Cerebellar cortex (tissue), 1 donor: ENCODE results near the gene ZNF207.
"Not testable (repeated sequence)": the region's sequence is repeated elsewhere in the genome, so short reads cannot be mapped to it uniquely, and the experiment has no call there.

ENCODE experiments used
- DNase-seq: peaks from one replicate; pipeline ENCODE4 v3.0.0-alpha.2; 2015; ENCODE audit warnings: low spot score

ZNF207 gene

DNA sequence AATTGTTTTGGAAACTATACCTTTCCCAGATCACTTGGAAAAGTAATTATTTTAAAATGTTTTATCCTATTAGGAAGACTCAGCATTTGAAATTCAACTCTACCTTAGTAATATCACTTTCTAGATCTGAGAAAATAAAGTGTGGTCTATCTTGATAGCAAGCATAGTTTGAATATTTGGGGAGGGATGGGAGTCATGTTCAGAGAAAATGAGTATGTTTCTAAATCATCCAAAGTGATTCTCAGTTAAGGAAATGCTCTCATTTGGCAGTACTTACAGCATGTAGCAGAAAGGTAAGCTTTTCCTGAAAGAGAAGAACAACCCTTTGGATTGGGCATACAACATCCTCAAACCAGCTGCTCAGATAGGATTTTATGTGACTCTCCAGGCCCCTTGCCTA lies 14.9 kb upstream of the ZNF207 start:
- DNase-seq: no peak

DNA sequence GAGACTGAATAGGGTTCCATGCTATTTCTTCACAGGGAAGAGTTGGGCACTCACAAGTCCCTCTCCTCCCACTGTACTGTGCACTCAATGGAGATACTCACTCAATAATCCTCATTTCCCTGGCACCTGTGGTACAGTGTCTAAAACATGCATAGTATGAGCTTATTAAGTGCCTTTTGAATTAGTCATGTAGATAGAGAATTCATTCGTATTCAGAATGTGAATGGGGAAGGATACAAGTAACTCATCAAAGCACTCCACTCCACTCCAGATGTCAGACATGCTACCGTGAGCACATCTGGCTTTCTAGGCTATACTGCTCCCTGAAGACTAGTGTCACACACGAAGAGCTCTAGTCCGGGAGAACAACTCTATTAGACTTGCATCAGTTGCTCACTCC lies 14.3 kb upstream of the ZNF207 start:
- no peak for DNase-seq

DNA sequence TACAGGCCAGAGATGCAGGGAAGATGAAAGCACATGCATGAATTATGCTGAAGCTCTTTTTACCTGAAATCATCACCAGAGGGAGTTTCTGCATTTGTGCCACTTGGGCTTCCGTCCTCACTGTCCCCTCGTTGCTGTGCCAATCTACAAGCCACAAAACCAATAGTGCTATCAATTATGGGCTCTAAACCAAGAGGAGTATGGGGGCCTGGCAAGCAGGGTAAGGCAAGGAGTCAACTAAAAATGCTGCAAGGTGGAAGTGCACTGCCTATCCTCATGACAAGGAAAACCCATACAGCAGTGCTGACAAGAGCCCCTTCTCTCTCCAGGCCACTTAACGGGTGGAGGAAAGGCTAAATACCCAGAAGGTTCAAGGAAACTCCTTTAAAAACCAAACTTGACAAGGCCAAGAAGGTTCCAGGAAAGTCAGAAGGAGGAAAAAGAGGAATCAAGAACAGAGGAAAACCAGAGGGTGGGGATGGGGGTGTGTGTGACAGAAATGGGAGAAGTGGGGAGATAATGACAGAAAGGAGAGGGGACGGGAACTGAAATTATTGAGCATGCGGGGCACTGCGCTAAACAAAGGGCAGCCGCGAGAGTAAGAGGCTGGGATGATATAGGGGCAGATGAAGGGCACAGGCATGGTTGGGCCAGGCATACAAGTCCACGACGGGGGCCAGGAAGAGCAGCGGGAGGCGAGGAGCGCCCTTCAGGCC lies 8.7 kb upstream of the ZNF207 start:
- peak; percentile 35 for DNase-seq

DNA sequence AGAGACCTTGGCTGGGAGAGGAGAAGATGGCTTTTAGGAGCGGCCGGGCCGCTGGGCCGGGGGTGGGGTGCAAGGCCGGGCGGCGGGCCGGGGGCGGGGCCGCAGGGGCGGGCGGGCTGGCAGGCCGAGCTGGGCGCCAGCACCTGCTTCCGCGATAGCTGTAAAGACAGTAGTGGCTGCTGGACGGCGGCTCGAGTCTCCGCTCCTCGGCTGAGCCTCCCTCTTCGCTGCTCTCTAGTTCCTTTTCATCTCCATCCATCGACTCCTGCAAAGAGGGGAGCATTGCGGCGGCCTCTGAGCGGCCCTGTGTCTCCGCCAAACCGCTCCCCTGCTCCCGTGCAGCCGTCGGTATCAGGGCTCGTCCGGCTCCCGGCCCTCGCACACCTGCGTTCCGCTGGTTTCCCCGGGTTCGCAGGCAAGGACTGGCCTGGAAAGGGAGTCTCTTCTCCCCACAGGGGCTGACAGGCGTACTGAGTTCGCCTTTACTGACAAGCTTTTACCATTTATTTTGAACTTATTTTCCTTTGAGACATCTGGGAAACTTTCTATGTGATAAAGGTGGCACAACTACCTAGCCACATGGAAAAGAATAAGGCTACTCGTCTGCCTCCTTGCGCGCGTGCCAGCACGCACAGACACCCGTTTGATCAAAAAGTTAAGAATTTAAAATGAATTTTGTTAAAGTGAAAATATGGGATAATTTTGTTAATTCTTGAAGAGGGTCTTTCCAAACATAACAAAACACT lies 7.9 kb upstream of the ZNF207 start, which contains the start of gene C17orf75:
Gene C17orf75, minus strand, starts transcription at position 317 of the 746 bp plus-strand sequence. Its CDS starts 34 bp downstream, at position 283.
- DNase-seq: peak; percentile 83

DNA sequence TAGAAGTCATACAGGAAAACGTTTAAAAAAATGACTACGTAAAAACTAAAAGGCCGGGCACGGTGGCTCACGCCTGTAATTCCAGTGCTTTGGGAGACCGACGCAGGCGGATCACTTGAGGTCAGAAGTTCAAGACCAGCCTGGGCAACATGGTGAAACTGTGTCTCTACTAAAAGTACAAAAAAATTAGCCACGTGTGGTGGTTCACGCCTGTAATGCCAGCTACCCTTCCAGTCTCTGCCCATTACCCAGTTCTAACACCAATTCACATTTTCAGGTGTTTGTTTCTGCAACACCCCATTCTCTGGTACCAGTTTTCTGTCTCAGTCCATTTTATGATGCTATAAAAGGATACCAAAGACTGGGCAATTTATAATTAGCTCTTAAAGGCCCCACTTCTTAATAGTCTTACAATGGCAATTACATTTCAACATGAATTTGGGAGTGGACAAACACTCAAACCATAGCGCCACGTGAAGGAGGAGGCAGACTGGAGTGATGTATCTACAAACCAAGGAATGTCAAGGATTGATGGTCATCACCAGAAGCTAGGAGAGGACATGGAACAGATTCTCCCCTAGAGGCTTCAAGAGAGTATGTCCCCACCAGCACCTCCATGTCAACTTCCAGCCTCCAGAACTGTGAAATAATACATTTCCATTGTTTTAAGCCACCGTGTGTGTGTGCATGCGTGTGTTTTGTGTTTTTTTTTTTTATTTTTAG lies 7.2 kb upstream of the ZNF207 start:
- DNase-seq: no peak

DNA sequence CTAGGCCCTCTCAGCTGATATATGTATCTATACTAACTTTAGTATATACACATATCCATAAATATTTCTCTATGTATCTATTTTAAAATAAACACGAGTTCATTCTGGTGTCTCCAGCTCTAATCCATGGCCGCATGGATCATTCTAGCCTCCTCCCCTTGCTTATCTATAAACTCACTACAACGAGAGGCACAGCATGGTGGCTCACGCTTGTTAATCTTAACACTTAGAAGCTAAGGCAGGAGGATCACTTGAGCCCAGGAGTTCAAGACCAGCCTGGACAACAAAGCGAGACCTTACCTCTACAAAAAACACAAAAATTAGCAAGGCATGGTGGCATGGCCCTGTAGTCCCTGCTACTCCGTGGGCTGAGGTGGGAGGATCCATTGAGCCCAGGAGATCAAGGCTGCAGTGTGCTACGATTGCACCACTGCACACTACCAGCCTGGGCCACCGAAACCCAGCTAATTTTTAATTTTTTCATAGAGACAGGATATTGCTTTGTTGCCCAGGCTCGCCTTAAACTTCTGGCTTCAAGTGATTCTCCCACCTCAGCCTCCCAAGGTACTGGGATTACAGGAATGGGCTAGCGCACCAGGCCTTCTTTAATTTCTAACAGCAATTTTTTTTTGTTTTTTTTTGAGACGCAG lies 3.9 kb upstream of the ZNF207 start:
- no peak for DNase-seq

DNA sequence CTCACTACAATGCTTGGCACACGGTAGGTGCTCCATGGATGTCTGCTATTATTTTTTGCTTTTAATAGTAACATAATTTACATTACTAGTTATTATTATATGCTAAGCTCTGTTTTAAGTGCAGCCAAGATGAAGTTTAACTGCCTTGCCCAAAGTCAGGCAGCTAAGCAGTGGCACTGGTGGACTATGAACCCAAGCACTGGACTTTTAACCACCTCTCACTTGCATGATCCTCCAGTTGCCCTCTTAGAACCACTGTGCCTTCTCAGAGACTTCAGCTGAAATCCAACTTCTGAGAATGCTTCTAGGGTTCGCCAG lies 1.5 kb upstream of the ZNF207 start:
- DNase-seq: no peak

DNA sequence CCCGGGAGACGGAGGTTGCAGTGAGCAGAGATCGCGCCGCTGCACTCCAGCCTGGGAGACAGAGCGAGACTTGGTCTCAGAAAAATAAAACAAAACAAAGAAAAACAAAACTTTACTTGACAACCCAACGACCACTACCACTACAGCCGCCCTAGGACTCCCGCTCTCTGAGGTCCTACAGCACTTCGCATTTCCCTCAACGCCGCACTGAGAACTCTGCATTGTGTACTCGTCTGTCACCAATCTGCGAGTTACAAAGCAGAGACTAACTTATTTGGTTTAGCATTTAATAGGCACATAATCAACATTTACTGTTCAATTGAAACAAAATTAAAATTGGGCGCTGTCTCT lies 479 bp upstream of the ZNF207 start:
- DNase-seq: peak; percentile 41

DNA sequence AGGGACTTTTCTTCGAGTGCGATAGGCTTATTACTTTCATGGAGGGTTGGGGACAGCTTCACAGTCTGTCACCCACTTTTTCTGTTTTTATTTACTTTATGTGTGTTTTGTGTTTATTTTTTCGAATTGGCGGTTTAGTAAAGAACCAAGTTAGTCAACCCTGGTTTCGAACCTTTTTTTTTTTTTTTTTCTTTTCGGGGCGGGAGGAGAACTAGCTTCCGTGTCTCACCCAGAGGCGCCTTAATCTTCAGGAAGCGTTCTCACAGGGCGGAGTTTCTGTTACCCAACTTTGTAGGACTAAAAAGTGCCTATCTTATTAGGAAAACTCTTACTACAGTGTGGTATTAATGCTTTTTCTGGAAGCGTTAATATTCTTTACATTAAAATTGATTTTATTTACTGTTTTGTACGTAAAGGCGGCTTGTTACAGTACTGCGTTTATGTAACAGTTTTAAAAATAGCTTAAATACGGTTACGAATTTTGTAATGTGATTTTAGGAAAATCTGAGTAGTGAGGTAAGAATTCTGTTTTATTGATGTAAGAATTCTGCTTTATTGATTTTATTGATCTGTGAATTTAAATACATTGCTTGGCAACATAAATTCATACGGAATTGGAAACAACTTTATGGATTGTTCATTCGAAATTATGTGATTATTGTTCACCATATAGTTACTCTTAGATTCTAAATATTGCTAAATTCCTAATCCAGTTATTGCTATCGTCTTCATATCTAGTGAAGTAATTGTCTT lies 885 bp downstream of the ZNF207 start:
- peak; percentile 45 for DNase-seq

DNA sequence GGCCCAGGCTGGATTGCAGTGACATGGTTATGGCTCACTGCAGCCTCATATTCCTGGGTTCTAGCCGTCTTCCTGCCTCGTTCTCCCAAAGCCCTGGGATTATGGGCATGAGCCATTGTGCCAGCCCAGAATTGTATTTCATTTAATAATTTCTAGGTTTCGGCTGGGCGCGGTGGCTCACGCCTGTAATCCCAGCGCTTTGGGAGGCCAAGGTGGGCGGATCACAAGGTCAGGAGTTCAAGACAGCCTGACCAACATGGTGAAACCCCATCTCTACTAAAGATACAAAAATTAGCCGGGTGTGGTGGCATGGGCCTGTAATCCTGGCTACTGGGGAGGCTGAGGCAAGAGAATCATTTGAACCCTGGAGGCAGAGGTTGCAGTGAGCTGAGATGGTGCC lies 2.8 kb downstream of the ZNF207 start:
- DNase-seq: not testable (repeated sequence)

DNA sequence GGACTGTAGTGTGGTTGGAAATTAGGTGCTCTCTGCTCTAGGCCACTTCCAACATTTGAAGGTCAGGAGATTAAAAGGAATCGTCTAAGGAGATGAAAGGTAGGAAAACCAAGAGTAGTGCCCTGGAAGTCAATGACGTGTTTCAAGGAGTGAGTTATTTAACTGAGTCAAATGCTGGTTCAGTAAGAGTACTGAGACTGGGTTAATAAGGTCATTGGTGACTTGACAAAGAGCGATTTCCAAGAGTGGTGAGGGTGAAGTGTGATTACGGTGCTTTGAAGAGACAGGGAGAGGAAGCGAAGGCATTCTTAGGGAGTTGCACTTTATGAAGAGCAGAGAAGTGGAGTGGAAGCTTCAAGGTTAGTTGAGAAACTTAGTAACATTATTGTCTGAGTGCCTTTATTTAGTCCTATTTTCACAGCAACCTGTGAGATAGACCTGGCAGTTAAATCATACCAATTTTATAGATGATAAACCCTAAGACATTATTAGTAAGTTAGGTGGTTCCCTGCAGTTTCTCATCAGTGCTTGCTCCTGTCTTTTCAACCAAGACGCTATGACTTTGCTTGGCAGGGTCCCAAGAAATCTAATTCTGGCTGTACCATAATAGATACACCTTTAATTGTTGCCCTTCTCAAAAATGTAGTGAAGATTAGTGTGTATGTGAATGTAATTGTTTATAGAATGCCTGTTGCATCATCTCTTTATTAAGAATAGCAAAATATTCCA lies 5.9 kb downstream of the ZNF207 start:
- DNase-seq: peak; percentile 24

DNA sequence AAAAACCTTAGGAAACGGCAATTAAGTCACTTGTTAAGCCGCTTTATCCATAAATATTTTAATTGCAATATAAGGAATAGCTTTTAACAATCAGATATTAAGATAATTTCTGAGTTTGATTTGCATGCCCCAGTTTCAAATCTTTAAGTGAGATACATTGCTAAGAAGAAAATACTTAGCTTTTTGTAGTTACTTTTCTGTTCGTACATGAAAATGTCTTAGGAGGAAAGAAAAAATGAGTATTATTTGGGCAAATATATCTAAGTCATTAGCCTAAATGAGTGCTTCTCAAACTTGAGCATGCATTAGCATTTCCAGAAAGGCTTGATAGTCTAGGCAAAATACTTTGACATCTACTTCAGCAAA lies 6.4 kb downstream of the ZNF207 start:
- no peak for DNase-seq

DNA sequence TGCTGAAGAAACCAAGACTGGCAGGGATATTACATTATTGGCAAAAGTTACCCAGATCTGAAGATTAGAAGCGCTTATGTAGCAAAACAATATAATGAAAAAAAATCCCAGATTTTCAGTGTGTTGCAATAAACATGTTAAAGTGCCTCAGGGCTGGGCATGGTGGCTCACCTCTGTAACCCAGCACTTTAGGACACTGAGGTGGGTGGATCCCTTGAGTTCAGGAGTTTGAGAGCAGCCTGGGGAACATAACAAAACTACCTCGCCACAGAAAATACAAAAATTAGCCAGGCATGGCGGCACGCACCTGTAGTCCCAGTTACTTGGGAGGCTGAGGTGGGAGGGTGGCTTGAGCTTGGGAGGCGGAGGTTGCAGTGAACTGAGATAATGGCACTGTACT lies 6.8 kb downstream of the ZNF207 start:
- no peak for DNase-seq

DNA sequence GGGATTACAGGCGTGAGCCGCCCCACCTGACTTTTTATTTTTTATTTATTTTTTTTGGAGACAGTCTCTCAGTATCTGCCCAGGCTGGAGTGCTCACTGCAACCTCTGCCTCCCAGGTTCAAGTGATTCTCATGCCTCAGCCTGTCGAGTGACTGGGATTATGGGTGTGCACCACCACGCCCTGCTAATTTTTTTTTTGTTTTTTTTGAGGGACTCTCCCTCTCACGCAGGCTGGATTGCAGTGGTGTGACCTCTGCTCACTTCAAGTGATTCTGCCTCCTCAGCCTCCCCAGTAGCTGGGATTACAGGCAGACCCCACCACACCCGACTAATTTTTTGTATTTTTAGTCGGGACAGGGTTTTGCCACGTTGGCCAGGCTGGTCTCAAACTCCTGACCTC lies 7.7 kb downstream of the ZNF207 start:
- no peak for DNase-seq

DNA sequence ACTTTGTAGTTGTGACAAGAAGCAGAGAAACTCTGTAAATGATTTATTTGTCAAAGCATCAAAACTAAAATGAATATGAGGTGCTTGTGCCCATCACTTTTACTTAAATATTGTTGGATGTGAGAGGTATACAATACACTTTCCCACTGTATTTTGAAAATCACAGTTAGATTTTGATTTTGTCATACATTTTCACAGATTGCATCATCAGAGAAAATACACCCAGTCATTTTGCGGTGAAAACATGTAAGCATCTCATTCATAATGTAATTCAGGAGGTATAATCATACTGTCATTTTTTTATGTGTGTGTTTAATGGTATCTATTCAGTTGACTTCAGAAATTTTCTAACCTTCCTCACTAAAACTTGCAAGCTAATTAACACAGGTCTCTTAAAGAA lies 11.3 kb downstream of the ZNF207 start:
- no peak for DNase-seq

DNA sequence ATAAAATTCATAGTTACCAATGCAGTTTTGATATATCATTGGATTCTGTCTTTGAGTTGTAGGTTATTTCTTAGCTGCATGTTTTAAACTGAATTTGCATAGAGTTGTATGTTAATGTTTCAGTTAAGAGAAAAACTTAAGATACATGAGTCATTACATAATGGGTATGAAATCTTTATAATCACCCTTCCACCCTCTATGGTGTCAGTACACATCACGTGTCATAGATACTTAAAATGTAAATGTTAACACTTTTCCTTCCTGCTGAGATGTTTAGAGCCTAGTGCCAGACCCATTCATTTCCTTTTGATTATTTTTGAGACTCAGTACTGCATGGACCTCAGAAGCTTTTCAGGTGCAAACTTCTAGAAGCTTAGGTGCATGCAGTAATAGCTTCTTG lies 20.5 kb downstream of the ZNF207 start:
- DNase-seq: no peak

DNA sequence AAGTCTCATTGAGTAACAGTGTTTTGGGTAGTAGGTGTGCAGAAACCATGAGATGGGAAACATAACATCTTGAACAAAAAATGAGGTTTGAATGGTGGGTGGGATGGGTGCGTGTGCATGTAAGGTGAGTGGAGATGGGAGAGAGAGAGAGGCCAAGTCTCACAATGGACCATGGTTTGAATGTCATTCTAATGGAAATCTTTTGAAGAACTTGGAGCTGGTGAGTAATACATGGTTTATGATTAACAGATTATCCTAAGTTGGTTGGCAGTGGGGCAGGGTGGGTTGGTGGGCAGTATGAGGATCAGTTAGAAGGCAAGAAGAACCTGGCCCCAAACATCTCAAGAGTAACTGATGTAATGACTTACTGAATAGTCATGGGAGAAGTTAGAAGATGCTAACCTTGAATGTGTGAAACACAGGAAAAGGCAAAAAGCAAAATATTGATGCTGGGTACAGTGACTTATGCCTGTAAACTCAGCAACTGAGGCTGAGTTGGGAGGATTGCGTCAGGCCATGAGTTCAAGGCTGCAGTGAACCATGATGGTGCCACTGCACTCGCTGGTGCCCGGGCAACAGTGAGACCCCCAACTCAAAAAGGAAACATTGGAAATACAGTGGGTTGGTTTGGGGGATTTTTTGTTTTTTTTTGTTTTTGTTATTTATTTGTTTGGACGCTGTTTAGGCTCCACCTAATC lies 32.7 kb downstream of the ZNF207 start:
- DNase-seq: no peak

DNA sequence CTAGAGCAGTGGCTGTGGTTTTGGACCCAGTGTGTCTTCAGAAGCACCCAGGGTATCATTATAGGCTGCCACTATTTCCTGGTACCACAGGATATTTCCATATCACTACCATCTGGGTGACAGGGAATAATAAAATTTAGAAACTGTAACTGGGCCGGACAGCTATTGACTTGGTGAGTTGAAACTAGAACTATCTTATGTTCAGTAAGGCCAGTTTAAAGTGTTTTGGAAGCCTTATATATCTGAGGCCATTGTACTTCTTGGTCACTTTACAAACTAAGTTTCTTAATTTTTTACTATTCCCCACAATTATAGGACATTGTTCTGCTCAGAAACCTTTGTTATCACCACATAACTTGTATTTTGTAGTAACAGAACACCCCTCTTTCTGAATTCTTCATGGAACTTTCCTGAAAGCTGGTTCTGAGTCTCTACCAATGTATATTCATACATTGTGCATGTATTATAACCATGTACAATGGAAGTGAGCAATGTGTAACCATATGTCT lies 34.0 kb downstream of the ZNF207 start:
- no peak for DNase-seq

DNA sequence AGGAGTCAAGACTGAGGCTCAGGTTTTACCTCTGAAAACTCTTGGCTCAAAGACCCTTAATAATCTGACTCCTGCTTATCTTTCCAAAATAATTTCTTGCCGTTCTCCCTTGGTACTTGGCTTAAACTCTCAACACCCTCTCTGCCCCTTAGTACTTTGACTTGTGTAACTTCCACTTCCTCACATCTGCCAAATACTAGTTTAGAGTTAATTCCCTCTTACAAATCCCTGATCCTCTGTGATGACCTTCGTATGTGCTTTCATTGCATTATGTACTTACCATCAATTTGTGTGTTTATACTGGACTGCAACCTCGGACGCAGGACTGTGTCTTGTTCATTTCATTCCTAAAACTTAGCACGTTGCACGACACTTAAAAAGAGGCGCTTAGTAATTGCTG lies 35.2 kb downstream of the ZNF207 start:
- no peak for DNase-seq

DNA sequence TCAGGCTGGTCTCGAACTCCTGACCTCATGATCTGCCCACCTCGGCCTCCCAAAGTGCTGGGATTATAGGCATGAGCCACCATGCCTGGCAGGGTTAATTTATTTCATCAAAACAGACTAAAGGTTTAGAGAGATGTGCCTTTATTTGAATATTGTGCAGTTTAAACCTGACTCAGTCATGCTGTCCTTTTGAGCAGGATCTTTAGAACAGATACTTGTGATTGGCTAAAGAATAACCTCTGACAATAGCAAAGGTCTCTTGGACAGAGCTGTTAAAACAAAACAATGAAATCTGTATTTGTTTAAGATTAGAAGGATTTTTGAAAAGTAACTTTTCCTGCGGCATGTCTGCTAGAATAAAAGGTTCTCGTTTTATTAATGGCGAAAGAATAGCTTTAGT lies 36.0 kb downstream of the ZNF207 start:
- no peak for DNase-seq

DNA sequence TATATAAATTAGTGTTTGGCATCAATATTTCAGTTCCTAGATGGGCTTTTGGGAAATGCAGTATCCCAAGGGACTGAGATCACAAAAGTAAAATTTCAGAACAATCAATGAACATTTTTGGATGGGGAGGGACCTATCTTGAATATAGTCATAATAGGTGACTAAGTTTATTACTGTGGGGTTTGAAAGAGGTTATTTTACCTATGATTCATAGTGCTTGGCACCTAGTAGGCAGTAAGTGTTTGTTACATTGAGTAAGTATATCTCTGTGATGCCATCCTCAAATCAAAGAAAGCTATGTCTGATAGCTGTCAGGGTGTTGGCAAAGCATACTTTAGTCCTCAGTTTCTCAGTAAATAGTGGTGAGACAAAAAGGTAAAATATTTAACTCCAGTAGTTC lies 36.9 kb downstream of the ZNF207 start:
- no peak for DNase-seq
